GF-D8 (cell line): ENCODE measurements around the gene GPR35.

Experiments
- DNase-seq: peaks from one replicate; lab custom pipeline; 2025; lab: John Stamatoyannopoulos, UW

The GPR35 gene

GRCh38 chr2:240624950-240625621 is at the start of gene GPR35:
GPR35 (plus strand) TSS chr2:240625480; CDS start chr2:240629953, 4,473 bp downstream.
- DNase-seq = peak; percentile 94

- no peak for DNase-seq
Measured at GRCh38 chr2:240576036-240576435, 49.2 kb upstream of the GPR35 start.

DNA sequence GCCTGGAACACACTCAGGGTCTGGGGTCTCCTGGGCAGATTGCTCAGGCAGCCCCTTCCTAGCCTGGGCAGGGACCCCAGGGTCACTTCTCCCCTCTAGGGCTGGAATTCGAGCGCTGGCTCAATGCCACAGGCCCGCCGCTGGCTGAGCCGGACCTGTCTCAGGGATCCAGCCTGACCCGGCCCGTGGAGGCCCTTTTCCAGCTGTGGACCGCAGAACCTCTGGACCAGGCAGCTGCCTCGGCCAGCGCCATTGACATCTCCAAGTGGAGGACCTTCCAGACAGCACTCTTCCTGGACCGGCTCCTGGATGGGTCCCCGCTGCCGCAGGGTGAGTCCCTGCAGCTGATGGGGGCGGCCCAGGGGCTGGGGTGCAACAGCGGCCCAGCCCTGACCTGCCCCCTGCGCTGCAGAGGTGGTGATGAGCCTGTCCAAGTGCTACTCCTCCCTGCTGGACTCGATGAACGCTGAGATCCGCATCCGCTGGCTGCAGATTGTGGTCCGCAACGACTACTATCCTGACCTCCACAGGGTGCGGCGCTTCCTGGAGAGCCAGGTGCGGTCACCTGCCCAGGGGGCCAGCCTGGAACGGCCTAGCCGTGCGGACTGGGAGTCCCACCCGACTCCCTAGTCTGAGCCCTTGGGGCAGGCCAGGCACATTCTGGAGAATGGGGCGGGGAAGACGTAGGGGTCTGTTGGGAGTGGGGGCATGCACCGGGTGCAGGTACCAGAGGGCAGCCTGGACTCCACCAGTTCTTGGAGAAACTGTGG is 48.7 kb upstream of the GPR35 start:
- DNase-seq = no peak

DNA sequence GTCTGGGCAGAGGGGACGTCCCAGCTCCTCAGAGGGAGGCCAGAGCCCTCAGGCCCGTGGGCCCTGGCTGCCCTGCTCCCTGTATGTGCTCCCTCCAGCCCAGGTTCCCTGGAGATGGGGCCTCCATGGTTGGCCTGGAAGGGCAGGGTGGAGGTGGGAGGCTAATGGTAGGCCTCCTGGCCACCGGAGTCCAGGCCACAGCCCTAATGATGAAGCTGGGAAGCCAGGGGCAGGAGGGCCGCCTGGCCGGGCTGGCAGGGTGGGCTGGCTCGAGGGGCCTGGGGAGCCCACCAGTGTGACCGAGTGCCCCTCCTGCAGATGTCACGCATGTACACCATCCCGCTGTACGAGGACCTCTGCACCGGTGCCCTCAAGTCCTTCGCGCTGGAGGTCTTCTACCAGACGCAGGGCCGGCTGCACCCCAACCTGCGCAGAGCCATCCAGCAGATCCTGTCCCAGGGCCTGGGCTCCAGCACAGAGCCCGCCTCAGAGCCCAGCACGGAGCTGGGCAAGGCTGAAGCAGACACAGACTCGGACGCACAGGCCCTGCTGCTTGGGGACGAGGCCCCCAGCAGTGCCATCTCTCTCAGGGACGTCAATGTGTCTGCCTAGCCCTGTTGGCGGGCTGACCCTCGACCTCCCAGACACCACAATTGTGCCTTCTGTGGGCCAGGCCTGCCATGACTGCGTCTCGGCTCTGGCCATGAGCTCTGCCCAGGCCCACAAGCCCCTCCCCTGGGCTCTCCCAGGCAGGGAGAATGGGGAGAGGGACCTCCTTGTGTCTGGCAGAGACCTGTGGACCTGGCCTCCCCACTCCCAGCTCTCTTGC is 47.8 kb upstream of the GPR35 start:
- no peak for DNase-seq

GRCh38 chr2:240578110-240578450 is 47.2 kb upstream of the GPR35 start:
- no peak for DNase-seq

DNA sequence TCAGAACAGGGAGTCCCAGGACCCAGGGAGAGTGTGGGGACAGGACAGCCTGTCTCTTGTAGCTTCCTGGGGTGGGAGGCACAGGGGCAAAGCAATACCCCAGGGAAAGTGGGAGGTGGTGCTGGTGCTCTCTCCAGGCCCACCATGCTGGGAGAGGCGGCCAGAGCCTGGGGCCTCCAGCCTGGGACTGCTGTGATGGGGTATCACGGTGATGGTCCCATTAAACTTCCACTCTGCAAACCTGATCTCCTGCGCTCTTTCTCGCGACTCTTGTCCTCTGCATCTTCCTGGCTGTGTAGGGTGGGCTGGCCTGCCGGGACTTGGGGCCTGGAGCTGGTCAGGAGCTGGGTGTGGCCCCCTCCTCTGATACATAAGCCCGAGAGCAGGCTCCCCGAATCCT is 46.8 kb upstream of the GPR35 start:
- no peak for DNase-seq

DNA sequence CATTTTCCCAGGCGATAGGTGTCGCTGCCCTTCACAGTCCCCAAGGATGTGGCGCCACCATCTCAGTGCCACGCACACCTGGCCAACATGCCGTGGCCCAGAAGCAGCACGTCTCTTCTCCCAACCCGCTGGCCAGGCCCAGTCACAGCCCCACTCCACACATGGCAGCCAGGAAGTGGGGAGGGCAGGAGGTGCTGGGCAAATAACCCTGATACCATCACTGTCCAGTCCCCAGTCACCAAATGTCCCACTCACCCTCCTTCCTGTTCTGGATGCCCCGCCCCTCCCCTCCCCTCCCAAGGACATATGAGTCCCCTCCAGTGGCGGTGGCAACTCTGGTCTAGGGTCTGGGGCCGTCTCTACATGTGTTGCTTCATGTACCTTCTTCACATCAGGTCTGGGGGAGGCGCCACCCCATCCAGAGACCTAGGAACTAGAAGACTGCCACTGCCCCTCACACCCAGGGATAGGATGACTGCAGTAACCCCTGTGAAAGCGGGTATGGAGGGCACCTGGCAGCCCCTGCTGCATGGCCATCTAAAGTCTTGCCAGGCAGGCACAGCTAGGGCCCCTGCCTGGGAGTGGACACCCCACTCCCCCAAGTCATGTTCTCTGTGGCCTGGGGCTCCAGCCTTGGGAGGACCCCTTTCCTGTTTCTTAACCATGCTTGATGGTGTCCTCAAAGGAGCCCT is 46.1 kb upstream of the GPR35 start:
- DNase-seq = no peak

DNA sequence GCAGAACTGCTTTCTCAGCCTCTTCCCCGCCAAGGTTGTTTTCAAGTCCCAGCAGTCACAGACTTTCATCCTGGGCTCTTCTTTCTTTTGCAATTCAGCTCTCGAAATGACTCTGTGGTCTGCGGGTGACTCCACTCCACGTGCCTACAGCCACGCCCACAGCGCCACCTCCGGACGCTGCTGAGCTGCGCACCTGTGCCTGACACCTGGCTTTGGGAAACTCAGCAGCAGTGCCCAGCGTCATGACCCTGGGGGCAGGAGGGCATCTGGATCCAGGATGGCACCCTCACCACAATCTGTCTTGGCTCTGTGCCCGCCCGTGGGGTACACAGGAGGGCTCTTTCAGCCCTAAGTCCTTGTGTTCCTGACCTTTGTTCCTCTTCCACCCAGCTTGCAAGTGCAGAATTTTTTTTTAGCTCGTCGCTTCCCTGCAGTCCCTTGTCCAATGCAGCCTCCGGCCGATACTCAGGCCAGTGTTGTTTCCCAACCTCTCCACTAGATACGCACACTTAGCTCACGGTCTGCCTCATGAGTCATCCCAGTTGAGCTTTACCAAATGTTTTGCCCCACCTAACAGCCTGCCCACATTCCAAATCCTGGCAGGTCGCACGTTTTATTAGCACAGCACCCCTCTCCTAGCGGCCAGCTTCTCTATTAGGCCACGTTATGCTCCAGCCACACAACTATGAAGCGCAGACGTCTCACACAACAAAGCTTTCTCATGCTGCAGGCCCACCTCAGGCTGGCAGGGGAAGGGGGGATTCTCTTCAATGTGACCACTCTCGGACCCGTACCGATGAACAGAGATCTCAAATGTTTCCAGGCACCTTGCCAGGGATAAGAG is 45.3 kb upstream of the GPR35 start:
- peak; percentile 90 for DNase-seq

DNA sequence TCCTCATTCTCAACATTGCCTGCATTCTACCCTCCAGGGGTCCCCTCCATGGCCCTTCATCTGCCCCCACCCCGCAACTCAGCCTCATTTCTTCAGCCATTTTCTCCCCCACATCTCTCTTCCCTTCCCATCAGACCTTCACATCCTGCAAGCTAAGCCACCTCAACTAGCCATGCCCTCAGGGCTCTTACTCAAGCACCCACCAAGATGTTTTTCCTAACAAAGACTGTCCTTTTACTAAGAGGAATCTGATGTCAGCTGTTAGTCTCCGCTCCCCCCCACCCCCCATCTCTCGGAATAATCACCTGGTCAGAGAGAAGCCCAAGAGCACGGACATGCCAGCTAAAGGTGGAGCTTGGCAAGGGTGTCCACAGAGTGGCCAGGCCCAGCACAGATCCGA is 43.5 kb upstream of the GPR35 start:
- DNase-seq = no peak

- DNase-seq = no peak
Measured at GRCh38 chr2:240582781-240583180, 42.5 kb upstream of the GPR35 start.

GRCh38 chr2:240583774-240584173 is 41.5 kb upstream of the GPR35 start:
- no peak for DNase-seq

DNA sequence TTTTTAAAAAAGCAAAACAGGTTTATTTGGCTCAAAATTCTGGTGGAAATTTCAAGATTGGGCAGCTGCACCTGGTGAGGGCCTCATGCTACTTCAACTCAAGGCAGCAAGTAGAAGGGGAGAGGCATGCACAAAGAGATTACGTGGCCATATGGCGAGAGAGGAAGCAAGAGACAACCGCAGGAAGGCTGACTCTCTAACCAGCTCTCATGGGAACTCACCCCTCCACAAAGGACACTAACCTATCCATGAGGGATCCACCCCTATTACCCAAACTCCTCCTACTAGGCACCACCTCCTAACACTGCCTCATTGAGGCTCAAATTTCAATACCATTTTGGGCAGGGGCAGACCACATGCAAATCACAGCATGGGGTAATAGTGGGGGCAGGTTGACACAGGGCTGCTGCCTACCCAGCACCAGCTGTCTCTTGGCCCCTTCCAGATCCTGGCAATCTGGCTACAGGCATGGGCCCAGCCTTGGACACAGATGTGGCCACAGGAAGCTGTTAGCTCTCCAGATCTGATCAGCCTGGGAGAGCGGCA is 40.7 kb upstream of the GPR35 start:
- peak; percentile 99 for DNase-seq

- peak; percentile 28 for DNase-seq
Measured at GRCh38 chr2:240585101-240585500, 40.2 kb upstream of the GPR35 start.

GRCh38 chr2:240585681-240586197 is 39.5 kb upstream of the GPR35 start:
- no peak for DNase-seq

- peak; percentile 74 for DNase-seq
Measured at GRCh38 chr2:240586198-240586918, 38.9 kb upstream of the GPR35 start, which contains the start of gene CAPN10. CAPN10 (plus strand) TSS chr2:240586734; CDS start chr2:240586912, 178 bp downstream.

DNA sequence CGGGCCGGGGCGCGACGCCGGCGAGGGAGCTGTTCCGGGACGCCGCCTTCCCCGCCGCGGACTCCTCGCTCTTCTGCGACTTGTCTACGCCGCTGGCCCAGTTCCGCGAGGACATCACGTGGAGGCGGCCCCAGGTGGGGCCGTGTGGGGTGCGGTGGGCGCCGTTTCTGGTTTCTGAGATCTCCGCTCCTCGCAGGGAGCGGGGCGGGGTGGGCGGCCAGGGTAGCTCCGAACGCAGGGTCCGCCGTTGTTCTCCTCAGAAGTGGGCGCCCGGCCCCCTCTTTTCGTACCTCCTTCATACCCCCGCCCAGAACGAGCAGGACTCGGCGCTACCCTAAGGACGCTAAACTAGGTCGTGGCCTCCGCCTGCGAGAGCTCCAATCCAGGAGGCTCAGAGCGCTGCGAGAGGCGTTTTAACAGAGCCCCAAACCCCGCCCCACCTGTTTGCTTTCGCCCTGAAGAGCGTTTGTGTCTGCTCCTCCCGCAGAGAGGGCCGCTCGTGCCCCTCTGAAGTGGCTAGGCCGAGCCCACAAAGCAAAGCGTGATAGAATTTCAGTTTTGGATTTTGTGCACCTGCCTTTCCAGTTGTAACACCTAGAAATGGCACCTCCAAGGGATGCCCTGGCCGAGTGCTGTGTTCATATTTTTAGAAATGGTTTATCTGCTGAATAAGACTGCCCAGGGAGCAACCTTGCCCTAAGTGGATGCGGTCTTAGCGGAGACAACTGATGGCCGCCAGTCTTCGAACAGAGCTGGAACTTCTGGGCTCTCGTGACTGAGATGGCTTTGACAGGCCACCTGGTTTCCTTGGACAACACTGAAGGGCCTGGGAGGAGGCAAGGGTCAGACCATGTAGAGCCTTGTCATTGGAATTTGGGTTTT is 38.1 kb upstream of the GPR35 start:
- DNase-seq = no peak

DNA sequence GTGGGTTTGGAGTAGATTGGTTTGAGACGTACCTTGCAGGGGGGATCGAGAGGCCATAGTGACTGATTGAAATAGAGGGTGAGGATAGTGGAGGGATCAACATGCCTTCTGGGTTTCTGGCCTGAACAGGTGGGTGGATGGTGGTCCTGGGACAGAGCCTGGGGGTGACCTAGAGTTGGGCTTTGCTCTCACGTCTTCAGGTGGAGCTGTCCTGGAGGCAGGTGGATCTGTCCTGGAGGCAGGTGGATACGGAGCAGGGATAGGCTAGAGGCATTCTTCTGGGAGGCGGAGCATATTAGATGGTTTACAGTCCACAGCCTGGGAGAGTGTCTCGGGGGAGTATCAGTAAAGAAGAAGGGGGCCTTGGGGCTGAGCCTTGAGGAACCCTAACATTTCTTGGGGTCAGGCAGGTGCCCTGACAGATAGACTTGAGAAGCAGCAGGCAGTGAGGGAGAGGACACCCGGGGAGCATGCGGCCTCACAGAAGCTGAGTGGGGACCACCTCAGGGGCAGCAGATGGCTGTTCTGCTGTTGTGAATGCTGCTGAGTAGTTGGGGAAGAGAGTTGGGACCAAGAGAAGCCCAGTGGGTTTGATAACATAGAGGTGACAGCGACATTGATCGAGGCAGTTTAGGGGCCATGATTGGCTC is 37.1 kb upstream of the GPR35 start:
- no peak for DNase-seq

DNA sequence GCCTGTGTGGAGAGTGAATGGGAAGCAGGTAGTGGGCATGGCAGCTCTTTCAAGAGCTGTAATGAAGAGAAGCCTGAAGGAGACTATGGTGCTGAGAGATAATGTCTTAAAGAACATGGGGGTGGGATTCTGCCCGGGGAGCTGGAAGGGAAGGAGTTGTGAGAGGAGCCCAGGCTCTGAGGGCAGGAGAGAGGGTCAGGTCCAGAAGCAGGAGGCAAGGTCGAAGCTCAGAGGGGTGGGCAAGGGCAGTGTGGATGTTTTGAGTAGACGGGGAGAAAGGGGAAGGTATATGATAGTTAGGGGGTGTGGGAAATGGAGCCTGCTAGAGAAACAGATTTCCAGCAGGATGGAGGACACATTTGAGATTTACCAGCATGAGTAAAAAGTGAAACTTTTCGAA is 36.6 kb upstream of the GPR35 start:
- DNase-seq = no peak
